Thyroid gland (tissue), 4 donors: Measurements from ENCODE around the gene TMIGD3.

Experiments used
- CTCF ChIP-seq, 6 experiments: fragments of 200-600 bp in 3 of 6; fragments of 450-650 bp in 3 of 6; sonication (generic) in 3 of 6; IDR thresholded peaks; one replicate each; pipeline ENCODE4 v1.5.1; 2016 to 2019; ENCODE audit warnings: antibody characterized with exemption in 6 of 6, mild to moderate bottlenecking in 2 of 6, inconsistent platforms in 1 of 6, moderate library complexity in 1 of 6
- POLR2A ChIP-seq, 2 donors: fragments of 450-650 bp; IDR thresholded peaks; one replicate each; pipeline ENCODE4 v1.6.1; 2017; ENCODE audit warnings: antibody characterized with exemption in 2 of 2, mild to moderate bottlenecking in 2 of 2, moderate library complexity in 1 of 2

- TF ChIP-seq CTCF (IDR thresholded peaks at IDR 0.05) (no peak), POLR2A (IDR thresholded peaks at IDR 0.05) (no peak)
Observed at GRCh38 chr1:111439461-111440351, 63.7 kb downstream of the TMIGD3 start.
